T-helper 2 cell treated with Interferon-gamma antibody and Interleukin-4, amounts not matched to agents 100 ng/mL and 5 ng/mL, for 36 hours (primary cell): ENCODE measurements around the gene NLGN2. TPM values are rescaled to one million over a fixed set of nuclear protein-coding genes. Genes with fewer than 3 reads are reported as not detected.

Experiments used
- intact Hi-C: fragments of 100-400 bp; cut with micrococcal nuclease; formaldehyde crosslinking; loops from one replicate; pipeline ENCODE4 v1.15.1; 2023
- total RNA-seq: library from RNA; stranded (reverse); gene quantifications from 2 replicates; pipeline ENCODE4 v1.2.3, GENCODE V29; 2022

The NLGN2 gene
- total RNA-seq, 1 donor from 2014 or later: 1.2 TPM

- intact Hi-C loops: no loop called here
Measured at GRCh38 chr17:7413346-7413985, 5.8 kb downstream of the NLGN2 start.

- intact Hi-C loops: no loop called here
Measured at GRCh38 chr17:7414837-7415236, 7.2 kb downstream of the NLGN2 start.

- intact Hi-C loops: no loop called here
Measured at GRCh38 chr17:7415784-7416183, 8.1 kb downstream of the NLGN2 start.

- intact Hi-C loops: no loop called here
Measured at GRCh38 chr17:7416323-7416722, 8.7 kb downstream of the NLGN2 start.

GRCh38 chr17:7417056-7417655 is 9.5 kb downstream of the NLGN2 start:
- intact Hi-C loops: no loop called here

- intact Hi-C loops: no loop called here
Measured at GRCh38 chr17:7418472-7419152, 11.0 kb downstream of the NLGN2 start.

- intact Hi-C loops: no loop called here
Measured at GRCh38 chr17:7419819-7420610, 12.4 kb downstream of the NLGN2 start, which contains the start of gene SPEM1. Gene SPEM1 (plus strand): TSS chr17:7420324. CDS start chr17:7420385, 61 bp downstream.

- intact Hi-C loops: no loop called here
Measured at GRCh38 chr17:7421186-7421585, 13.5 kb downstream of the NLGN2 start.

GRCh38 chr17:7423679-7424078 is 16.0 kb downstream of the NLGN2 start:
- intact Hi-C loops: no loop called here

GRCh38 chr17:7425316-7425715 is 17.7 kb downstream of the NLGN2 start, which contains the start of gene SPEM2:
Gene SPEM2 (plus strand): TSS chr17:7425616. CDS start chr17:7425689, 73 bp downstream.
- intact Hi-C loops: no loop called here

- intact Hi-C loops: no loop called here
Measured at GRCh38 chr17:7425756-7426155, 18.1 kb downstream of the NLGN2 start.

GRCh38 chr17:7426203-7426863 is 18.7 kb downstream of the NLGN2 start:
- intact Hi-C loops: no loop called here

GRCh38 chr17:7426896-7427489 is 19.3 kb downstream of the NLGN2 start:
- intact Hi-C loops: no loop called here

GRCh38 chr17:7427549-7427948 is 19.9 kb downstream of the NLGN2 start:
- intact Hi-C loops: no loop called here

GRCh38 chr17:7428557-7428956 is 20.9 kb downstream of the NLGN2 start, which contains the start of gene SPEM3:
Gene SPEM3 (plus strand): TSS chr17:7428857. CDS start chr17:7428903, 46 bp downstream.
- intact Hi-C loops: no loop called here

GRCh38 chr17:7429722-7430121 is 22.1 kb downstream of the NLGN2 start:
- intact Hi-C loops: no loop called here

- intact Hi-C loops: no loop called here
Measured at GRCh38 chr17:7431231-7431630, 23.6 kb downstream of the NLGN2 start.

- intact Hi-C loops: no loop called here
Measured at GRCh38 chr17:7432296-7432695, 24.7 kb downstream of the NLGN2 start.

GRCh38 chr17:7435676-7436555 is 28.3 kb downstream of the NLGN2 start:
- intact Hi-C loops: loop anchor here (1.0 to 5.0 kb wide), 9 partner anchors 19 to 252 kb away; partner anchors contain the start of genes CTDNEP1, EIF5A, ELP5 and NEURL4
